HG03139 (cell line): ENCODE results near the gene S100A1.
A peak's percentile ranks its signal among the peaks of the same experiment; 100 is the strongest.
"Not testable (repeated sequence)": the region's sequence is repeated elsewhere in the genome, so short reads cannot be mapped to it uniquely, and the experiment has no call there.

Experiments used
- ATAC-seq: cut with Tn5 transposase; IDR thresholded peaks from one replicate; pipeline ENCODE4 v1.9.1; 2021; ENCODE audit not compliant: unreplicated experiment

S100A1 gene

DNA sequence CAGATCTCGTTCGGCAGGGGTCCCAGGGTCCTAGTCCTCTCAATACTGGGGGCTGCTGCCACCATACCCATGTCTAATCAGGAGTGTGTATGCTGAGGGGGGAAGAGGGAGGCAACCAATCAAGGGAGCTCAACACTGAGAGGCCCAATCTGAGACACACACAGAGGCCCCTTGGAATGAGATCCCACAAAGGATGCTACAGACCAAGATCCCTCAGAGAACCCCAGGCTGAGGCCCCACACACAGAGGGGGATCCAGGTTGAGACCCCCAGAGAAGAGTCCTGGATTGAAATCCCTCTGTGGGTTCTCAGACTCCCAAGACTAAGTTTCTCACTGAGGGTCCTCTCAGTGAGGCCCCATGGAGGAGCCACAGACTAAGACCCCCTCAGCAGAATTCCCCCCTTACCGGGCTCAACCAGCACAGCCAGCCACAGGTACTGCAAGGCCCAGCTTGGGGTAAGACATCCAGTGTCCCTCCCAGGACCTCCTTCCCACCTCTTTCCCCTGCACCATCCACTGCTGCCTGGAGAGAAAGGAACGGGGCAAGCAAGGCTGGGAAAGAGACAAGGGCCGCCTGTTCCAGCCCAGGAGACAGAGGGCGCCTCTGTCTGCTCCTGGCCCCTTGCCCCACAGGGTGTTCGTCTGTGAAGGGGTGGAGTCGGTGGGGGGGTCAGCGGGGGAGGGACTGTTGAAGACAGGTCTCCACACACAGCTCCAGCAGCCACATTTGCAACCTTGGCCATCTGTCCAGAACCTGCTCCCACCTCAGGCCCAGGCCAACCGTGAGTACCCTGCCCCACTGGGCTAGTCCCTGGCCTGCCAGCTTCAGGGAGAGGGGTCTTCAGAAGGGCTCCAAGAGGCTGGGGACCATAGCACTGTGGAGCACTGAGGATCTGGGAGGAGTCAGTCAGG lies at the start of gene S100A1:
Gene S100A1, plus strand, starts transcription at position 720 of the 912 bp plus-strand sequence. CDS start 2,088 bp downstream, outside the sequence.
- no peak for ATAC-seq

DNA sequence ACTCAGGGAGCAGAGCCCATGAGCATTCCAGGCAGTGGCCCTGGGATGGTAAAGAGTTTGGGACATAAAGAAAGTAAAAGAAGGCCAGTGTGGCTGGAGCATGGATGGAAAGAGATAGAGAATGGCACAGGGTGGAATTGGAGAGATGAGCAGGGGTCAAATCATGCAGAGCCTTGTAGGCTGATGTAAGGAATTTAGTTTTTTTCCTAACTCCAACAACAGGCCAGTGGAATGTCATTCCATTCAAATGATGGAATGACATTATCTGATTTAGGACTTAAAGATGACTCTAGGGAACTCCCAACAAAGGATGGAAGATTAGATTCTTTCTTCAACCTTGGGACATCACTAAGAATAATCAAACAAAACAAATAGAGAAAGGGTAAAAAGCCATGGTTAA lies 49.7 kb upstream of the S100A1 start:
- ATAC-seq = no peak

GRCh38 chr1:153578936-153579335 lies 49.3 kb upstream of the S100A1 start:
- no peak for ATAC-seq

GRCh38 chr1:153582836-153583235 lies 45.4 kb upstream of the S100A1 start:
- not testable (repeated sequence) for ATAC-seq

GRCh38 chr1:153583514-153583913 lies 44.7 kb upstream of the S100A1 start:
- ATAC-seq = not testable (repeated sequence)

- ATAC-seq = no peak
These were observed 44.3 kb upstream of the S100A1 start for GRCh38 chr1:153583976-153584375.

- ATAC-seq = no peak
These were observed 43.2 kb upstream of the S100A1 start for GRCh38 chr1:153585006-153585405.

DNA sequence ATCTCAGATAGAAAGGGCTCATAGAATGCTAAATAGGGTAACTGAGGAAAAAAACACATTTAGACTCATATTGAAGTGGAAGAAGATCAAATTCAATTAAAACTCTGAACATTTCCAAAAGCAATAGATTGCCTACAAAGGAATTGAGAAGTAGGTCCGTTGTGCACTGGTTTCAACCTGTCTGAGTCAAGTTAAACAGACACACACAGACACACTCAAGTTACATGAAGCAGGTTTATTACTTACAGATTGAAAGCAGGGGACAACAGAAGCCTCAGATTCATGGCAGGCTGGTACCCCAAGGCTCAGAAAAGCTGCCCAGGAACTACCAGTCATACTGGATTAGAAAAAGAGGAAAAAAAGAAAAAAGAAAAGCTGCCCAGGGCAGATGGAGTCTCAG lies 41.9 kb upstream of the S100A1 start:
- no peak for ATAC-seq

GRCh38 chr1:153587314-153587713 lies 40.9 kb upstream of the S100A1 start:
- ATAC-seq = no peak

GRCh38 chr1:153588033-153588432 lies 40.2 kb upstream of the S100A1 start:
- ATAC-seq = not testable (repeated sequence)

- ATAC-seq = no peak
These were observed 39.8 kb upstream of the S100A1 start for GRCh38 chr1:153588482-153588881.

GRCh38 chr1:153592748-153593147 lies 35.5 kb upstream of the S100A1 start:
- no peak for ATAC-seq

DNA sequence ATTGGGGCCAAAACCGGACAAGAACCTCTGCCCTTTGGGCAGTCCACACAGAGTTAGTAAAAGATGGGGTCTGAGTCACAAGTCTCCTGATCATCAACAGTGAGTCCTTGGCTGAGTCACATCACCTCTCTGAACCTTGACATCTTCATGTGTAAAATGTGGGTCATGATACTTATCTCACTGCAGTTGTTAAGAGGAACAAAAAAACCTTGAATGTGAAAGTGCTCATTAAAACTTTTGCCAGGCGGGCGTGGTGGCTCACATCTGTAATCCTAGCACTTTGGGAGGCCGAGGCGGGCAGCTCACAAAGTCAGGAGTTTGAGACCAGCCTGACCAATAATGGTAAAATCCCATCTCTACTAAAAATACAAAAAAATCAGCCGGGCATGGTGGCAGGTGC lies 31.0 kb upstream of the S100A1 start:
- no peak for ATAC-seq

- ATAC-seq = peak; percentile 95
These were observed 29.7 kb upstream of the S100A1 start for GRCh38 chr1:153598309-153599172.

DNA sequence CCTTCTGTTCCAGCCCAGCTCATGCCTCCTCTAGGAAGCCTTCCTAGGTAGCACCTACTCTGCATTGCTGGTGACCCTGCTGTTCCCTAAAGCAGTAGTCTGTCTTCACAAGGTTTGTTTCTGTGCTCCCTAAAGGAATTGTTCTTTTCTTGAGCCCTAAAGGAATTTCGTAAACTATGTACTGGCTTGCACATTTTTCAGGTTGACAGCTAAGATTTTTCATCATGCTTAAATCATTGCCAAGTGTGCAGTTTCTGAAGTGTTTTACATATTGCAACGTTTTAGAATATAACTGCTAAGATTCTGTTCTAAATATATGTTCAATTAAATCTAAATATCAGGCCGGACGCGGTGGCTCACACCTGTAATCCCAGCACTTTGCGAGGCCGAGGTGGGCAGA lies 28.4 kb upstream of the S100A1 start:
- ATAC-seq = no peak

DNA sequence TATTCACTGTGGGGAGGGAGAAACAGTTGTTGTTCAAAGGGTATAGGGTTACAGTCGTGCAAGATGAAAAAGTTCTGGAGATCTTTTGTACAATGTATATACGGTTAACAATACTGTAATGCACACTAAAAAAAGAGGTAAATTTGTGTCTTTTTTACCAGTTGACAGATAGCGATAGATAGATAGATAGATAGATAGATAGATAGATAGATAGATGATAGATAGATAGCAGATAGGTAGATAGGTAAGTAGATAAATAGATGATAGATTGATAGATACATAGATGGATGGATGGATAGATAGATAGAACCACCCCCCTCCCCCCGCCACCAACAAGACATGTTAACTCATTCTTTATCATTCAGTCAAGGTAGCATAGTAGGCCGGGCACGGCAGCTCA lies 25.5 kb upstream of the S100A1 start:
- ATAC-seq = no peak

DNA sequence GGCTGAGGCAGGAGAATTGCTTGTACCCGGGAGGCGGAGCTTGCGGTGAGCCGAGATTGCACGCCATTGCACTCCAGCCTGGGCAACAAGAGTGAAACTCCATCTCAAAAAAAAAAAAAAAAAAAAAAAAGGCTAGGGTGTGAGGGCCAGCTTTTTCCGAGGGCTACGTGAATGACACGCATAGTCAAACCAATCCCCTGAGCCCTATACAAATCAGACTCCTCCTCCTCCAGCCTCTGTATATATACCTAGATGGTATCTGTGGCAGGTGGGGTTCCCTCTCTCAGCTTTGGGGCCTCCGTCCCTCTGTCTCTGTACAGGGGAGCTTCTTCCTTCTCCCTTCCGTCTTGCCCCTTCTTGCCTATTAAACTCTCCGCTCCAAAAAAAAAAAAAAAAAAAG lies 22.0 kb upstream of the S100A1 start:
- ATAC-seq = no peak

DNA sequence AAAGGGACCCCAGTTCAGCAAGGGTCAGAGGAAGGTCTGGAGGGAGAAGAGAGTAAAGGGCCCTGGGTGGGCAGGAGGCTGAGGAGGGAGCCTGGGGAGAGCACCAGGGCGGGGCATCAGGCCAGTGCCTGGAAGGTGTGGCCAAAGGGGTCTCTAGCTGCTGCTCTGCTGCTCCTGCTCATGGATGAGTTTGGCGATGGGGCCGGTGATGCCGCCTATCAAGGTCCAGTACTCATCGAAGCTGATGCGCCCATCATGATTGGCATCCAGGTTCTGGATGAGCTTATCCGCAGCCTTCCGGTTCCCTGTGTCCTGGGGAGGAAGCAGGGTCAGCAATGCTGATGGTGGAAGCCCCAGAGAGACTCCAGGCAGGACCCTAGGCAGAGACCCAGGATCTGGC lies 20.9 kb upstream of the S100A1 start:
- no peak for ATAC-seq

- ATAC-seq = no peak
These were observed 20.0 kb upstream of the S100A1 start for GRCh38 chr1:153608089-153608682.

DNA sequence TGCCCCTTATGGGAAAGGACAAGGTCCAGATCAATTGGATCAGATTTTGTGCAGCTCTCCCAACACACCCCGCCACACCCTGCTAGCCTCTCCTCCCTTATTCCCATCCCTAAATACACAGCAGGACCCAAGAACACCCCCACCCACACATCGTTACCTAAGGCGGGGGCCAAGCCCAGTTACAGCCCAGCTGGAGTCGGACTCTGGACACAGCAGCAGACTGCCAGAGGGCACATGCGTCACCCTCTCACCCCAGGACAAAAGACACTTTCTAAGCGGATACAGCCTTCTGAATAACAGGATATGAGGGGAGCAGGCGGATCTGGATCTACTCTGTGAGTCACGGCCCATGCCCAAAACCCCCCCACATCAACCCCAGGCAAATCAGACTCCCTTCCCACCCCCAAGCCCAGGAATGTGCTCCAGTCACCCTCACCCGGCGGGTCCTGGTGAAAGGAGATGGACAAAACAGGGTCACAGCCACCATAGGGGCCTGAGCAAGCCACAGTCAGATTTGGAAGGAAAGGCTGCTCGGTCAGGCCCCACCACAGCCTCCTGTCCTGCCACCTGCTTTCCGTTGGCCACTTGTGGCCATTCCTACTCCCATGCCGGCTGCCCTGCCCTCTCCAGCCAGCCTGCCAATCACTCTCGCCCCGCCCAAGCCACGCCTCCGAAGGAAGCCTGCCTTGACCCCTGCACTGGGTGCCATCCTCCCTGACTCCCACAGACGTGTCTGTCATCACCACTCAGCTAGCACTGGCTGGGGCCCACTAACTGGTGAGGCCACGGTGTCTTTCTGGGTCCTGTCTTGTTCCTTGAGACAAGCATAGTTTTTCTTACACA lies 19.3 kb upstream of the S100A1 start:
- no peak for ATAC-seq

DNA sequence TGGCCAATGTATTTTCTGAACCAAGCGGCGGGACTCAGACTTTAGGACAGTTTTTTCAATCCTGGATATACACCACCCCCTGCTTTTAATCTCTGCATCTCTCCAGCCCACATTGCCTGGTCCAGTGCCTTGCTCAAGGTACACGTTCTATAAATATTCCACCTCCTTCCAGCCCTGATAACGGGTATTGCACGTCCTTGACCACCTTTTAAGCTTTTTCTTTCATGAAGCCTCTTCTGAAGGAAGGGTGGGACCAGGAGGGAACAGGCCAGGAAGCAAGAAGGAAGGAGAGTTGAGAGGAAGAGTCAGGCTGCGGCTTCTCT lies 18.7 kb upstream of the S100A1 start:
- ATAC-seq = no peak
